Left lung (tissue), 10 donors: ENCODE data around the gene NOTCH1. TPM values are rescaled to one million over a fixed set of nuclear protein-coding genes. Genes with fewer than 3 reads are reported as not detected.

ENCODE experiments used
- ATAC-seq: fragments of 200-7000 bp; cut with Tn5 transposase; one replicate; pipeline ENCODE4 v1.9.1; 2020; ENCODE audit warnings: moderate library complexity
- DNase-seq, 4 donors: peaks; one replicate each; pipeline ENCODE4 v3.0.0-alpha.2; 2013 to 2020
- H3K27ac ChIP-seq, 2 donors: fragments of 200-600 bp; sonication (generic) in 1 of 2; one replicate each; pipeline versions ENCODE4 v1.5.0 to v1.8.0; 2020 to 2021
- H3K27me3 ChIP-seq, 2 donors: fragments of 200-600 bp; sonication (generic) in 1 of 2; one replicate each; pipeline versions ENCODE4 v1.5.0 to v1.8.0; 2020 to 2021
- H3K36me3 ChIP-seq, 2 donors: fragments of 200-600 bp; sonication (generic) in 1 of 2; one replicate each; pipeline versions ENCODE4 v1.5.0 to v1.8.0; 2020 to 2021
- H3K4me1 ChIP-seq, 2 donors: fragments of 200-600 bp; one replicate each; pipeline ENCODE4 v1.8.0; 2021
- H3K4me3 ChIP-seq, 2 donors: fragments of 200-600 bp; sonication (generic) in 1 of 2; one replicate each; pipeline versions ENCODE4 v1.5.0 to v1.8.0; 2020 to 2021; ENCODE audit warnings: mild to moderate bottlenecking in 1 of 2
- H3K9me3 ChIP-seq, 2 donors: fragments of 200-600 bp; sonication (generic) in 1 of 2; one replicate each; pipeline versions ENCODE4 v1.5.0 to v1.8.0; 2020 to 2021
- intact Hi-C, 2 donors: fragments of 100-400 bp; cut with DNase I; formaldehyde crosslinking; loops; one replicate each; pipeline versions ENCODE4 v1.11.2 to v1.14.2; 2022
- polyA plus RNA-seq, 6 donors: library from polyadenylated mRNA; unstranded; fragments of 120-200 nt; gene quantifications; one replicate each; pipeline ENCODE4 v1.2.1, GENCODE V29; 2013; ENCODE audit not compliant: insufficient read length in 6 of 6
- total RNA-seq, 2 donors: library from RNA; stranded (reverse); fragmentation: NEBNext Ultra II Directional; extraction: Animal tissue kit (Norgen Biotek cat#: 25700); gene quantifications; one replicate each; pipeline ENCODE4 v1.2.1, GENCODE V29; 2021
- TF ChIP-seq, protein P1 (sequence below), 2 donors: fragments of 200-600 bp; sonication (generic) in 1 of 2; IDR thresholded peaks; one replicate each; pipeline versions ENCODE4 v1.5.0 to v1.8.0; 2021; ENCODE audit warnings: antibody characterized with exemption in 2 of 2
- donor health status: DM: no; HTN: yes; CAD: no.
- donor health status: DM: no; HTN: no; CAD: no.

The NOTCH1 gene
- total and polyA plus RNA-seq, 8 donors, result 21.7 to 102 (median 33.7) TPM

GRCh38 chr9:136590821-136591752 is 45.2 kb upstream of the NOTCH1 start:
- peaks cover 0 to 16% of the 10 kb centered on the region in 2 donors for H3K27me3 ChIP-seq
- no peak overlapping the region for H3K27ac ChIP-seq
- H3K4me1 ChIP-seq, result peaks cover 22 to 42% of the 10 kb centered on the region in 2 donors
- ATAC-seq (peak; percentile 28), DNase-seq (peak in 1 of 4 donors; percentile 49)
- no peaks in the 10 kb centered on the region for H3K36me3 ChIP-seq
- intact Hi-C loops, result no loop called here
- no peak overlapping the region for H3K4me3 ChIP-seq
- H3K9me3 ChIP-seq, result no peaks in the 10 kb centered on the region
- TF ChIP-seq, protein P1, sequence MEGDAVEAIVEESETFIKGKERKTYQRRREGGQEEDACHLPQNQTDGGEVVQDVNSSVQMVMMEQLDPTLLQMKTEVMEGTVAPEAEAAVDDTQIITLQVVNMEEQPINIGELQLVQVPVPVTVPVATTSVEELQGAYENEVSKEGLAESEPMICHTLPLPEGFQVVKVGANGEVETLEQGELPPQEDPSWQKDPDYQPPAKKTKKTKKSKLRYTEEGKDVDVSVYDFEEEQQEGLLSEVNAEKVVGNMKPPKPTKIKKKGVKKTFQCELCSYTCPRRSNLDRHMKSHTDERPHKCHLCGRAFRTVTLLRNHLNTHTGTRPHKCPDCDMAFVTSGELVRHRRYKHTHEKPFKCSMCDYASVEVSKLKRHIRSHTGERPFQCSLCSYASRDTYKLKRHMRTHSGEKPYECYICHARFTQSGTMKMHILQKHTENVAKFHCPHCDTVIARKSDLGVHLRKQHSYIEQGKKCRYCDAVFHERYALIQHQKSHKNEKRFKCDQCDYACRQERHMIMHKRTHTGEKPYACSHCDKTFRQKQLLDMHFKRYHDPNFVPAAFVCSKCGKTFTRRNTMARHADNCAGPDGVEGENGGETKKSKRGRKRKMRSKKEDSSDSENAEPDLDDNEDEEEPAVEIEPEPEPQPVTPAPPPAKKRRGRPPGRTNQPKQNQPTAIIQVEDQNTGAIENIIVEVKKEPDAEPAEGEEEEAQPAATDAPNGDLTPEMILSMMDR (IDR thresholded peaks at IDR 0.05), result no peak

GRCh38 chr9:136589766-136590763 is 44.2 kb upstream of the NOTCH1 start:
- peaks cover 22 to 42% of the 10 kb centered on the region in 2 donors for H3K4me1 ChIP-seq
- TF ChIP-seq, protein P1 (IDR thresholded peaks at IDR 0.05), result no peak
- H3K36me3 ChIP-seq, result no peaks in the 10 kb centered on the region
- H3K9me3 ChIP-seq, result no peaks in the 10 kb centered on the region
- peak in 1 of 4 donors; percentile 69 for DNase-seq
- no peak for ATAC-seq
- peak overlapping the region in 1 of 2 donors; percentile 37 for H3K27ac ChIP-seq
- peaks cover 0 to 16% of the 10 kb centered on the region in 2 donors for H3K27me3 ChIP-seq
- intact Hi-C loops, result no loop called here
- H3K4me3 ChIP-seq, result no peak overlapping the region

DNA sequence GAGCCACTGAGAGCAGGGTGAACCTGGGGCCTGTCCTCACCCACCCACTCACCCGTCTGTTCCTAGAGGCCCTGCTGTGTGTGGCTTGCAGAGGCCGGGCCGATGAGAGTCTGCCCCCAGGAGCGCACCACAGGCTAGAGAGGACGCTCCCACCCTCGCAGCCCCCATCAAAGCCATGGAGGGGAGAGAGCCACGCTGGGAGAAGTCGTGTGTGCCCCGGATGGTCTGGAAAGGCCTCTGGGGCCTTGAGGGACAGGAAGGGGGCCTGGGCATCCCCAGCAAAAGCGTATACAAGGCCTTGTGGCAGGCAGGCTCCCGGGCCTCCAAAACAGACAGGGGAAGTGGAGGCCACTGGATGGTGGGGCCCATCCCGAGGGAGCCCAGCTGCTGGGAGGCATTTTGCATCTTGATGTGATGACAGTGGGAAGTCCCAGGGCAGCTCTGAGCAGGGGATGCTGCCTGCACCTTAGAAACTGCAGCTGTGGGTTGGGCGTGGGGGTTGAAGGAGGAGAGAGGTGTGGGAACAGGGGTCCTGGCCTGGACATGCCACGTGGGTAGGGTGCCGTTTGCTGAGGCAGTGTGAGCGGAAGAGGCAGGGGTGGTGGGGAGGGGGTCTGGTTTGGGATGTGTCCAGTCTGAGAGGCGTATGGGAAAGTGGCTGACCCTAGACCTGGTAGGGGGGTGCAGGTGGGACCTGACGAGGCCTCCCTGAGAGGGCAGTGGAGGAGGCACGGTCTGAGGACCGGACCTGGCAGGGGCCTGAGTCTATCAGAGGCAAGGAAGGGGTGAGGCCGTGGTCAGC is 43.0 kb upstream of the NOTCH1 start:
- Histone ChIP-seq H3K36me3 (no peaks in the 10 kb centered on the region), H3K27me3 (peaks cover 0 to 16% of the 10 kb centered on the region in 2 donors), H3K27ac (peak overlapping the region in 1 of 2 donors; percentile 3), H3K4me1 (peaks cover 22 to 52% of the 10 kb centered on the region in 2 donors), H3K4me3 (no peak overlapping the region), H3K9me3 (no peaks in the 10 kb centered on the region)
- DNase-seq (peak in 1 of 4 donors; percentile 48), ATAC-seq (no peak)
- intact Hi-C loops, result no loop called here
- TF ChIP-seq, protein P1 (IDR thresholded peaks at IDR 0.05), result no peak

- no peak for DNase-seq
- TF ChIP-seq, protein P1 (IDR thresholded peaks at IDR 0.05), result no peak
- peaks cover 22 to 52% of the 10 kb centered on the region in 2 donors for H3K4me1 ChIP-seq
These were observed 42.3 kb upstream of the NOTCH1 start for GRCh38 chr9:136587944-136588662.

More at GRCh38 chr9:136587944-136588662, 42.3 kb upstream of the NOTCH1 start:
- peaks cover 0 to 16% of the 10 kb centered on the region in 2 donors for H3K27me3 ChIP-seq
- no peak for ATAC-seq
- H3K9me3 ChIP-seq, result no peaks in the 10 kb centered on the region
- no peaks in the 10 kb centered on the region for H3K36me3 ChIP-seq
- H3K4me3 ChIP-seq, result no peak overlapping the region
- intact Hi-C loops, result no loop called here
- H3K27ac ChIP-seq, result peak overlapping the region in 1 of 2 donors; percentile 3
